WTC11 (cell line): Measurements from ENCODE around the gene ABTB2. TPM values are rescaled to one million over a fixed set of nuclear protein-coding genes. Genes with fewer than 3 reads are reported as not detected.
A peak's percentile ranks its signal among the peaks of the same experiment; 100 is the strongest.

ENCODE experiments used
- ATAC-seq: fragments of 200-7000 bp; cut with Tn5 transposase; 2 replicates; pipeline ENCODE4 v1.10.0; 2021; ENCODE audit warnings: mild to moderate bottlenecking, moderate library complexity
- CTCF ChIA-PET: fragments of 300-600 bp; sonication (Branson Sonifier 250); formaldehyde crosslinking; loops from one replicate; lab custom pipeline; 2021; ENCODE audit warnings: antibody characterized with exemption; lab: Charles Lee
- POLR2A ChIA-PET: fragments of 350-600 bp; sonication (Branson Sonifier 250); formaldehyde crosslinking; loops from one replicate; lab custom pipeline; 2021; ENCODE audit warnings: antibody characterized with exemption; lab: Charles Lee
- DNase-seq: peaks from one replicate; pipeline ENCODE4 v3.0.0; 2021; ENCODE audit warnings: low spot score
- H3K27ac Mint-ChIP-seq: 2 replicates; pipeline ENCODE4 v1.8.0; 2021; ENCODE audit warnings: mixed read lengths
- H3K27me3 Mint-ChIP-seq: 2 replicates; pipeline ENCODE4 v1.8.0; 2021; ENCODE audit warnings: low read depth, mild to moderate bottlenecking, moderate library complexity, mixed read lengths
- H3K36me3 Mint-ChIP-seq: 2 replicates; pipeline ENCODE4 v1.8.0; 2021; ENCODE audit warnings: mixed read lengths
- H3K4me1 Mint-ChIP-seq: 2 replicates; pipeline ENCODE4 v1.8.0; 2022; ENCODE audit warnings: mixed read lengths
- H3K4me3 Mint-ChIP-seq: 2 replicates; pipeline ENCODE4 v1.8.0; 2021; ENCODE audit warnings: mild to moderate bottlenecking, moderate library complexity, mixed read lengths
- H3K9me3 Mint-ChIP-seq: 2 replicates; pipeline ENCODE4 v1.8.0; 2021; ENCODE audit warnings: mixed read lengths
- ESRRA ChIP-seq: sonication (generic); formaldehyde crosslinking; IDR thresholded peaks from 2 replicates; pipeline ENCODE4 v1.8.1; 2022; ENCODE audit warnings: mild to moderate bottlenecking, missing genetic modification reagents, borderline replicate concordance
- GRHL2 ChIP-seq: fragments of 250-450 bp; sonication (Bioruptor Pico); IDR thresholded peaks from 2 replicates; pipeline ENCODE4 v1.8.0; 2022; ENCODE audit warnings: mild to moderate bottlenecking, moderate library complexity; ENCODE audit not compliant: insufficient replicate concordance, severe bottlenecking
- GTF2I ChIP-seq: fragments of 250-450 bp; sonication (Bioruptor Pico); conservative IDR thresholded peaks from 2 replicates; pipeline ENCODE4 v1.4.0; 2021; ENCODE audit warnings: mild to moderate bottlenecking
- JUN ChIP-seq: sonication (generic); formaldehyde crosslinking; IDR thresholded peaks from 2 replicates; pipeline ENCODE4 v1.8.0; 2023; ENCODE audit warnings: mild to moderate bottlenecking, missing genetic modification reagents
- NFATC4 ChIP-seq: fragments of 250-450 bp; sonication (Bioruptor Pico); IDR thresholded peaks from 2 replicates; pipeline ENCODE4 v1.9.0; 2021; ENCODE audit warnings: mild to moderate bottlenecking
- NR2C2 ChIP-seq: sonication (generic); formaldehyde crosslinking; IDR thresholded peaks from 2 replicates; pipeline ENCODE4 v1.8.0; 2022; ENCODE audit warnings: mild to moderate bottlenecking, missing genetic modification reagents
- RORB ChIP-seq: fragments of 250-450 bp; sonication (Bioruptor Pico); IDR thresholded peaks from 2 replicates; pipeline ENCODE4 v1.9.0; 2021; ENCODE audit warnings: mild to moderate bottlenecking
- SP1 ChIP-seq: sonication (generic); formaldehyde crosslinking; conservative IDR thresholded peaks from 2 replicates; pipeline ENCODE4 v1.8.1; 2022; ENCODE audit warnings: missing genetic modification reagents
- TCF7 ChIP-seq: sonication (generic); formaldehyde crosslinking; IDR thresholded peaks from 2 replicates; pipeline ENCODE4 v1.8.0; 2022; ENCODE audit warnings: mild to moderate bottlenecking, low read depth, missing genetic modification reagents, moderate library complexity
- ZBTB21 ChIP-seq: sonication (generic); formaldehyde crosslinking; IDR thresholded peaks from 2 replicates; pipeline ENCODE4 v1.8.1; 2023; ENCODE audit warnings: mild to moderate bottlenecking, missing genetic modification reagents, borderline replicate concordance
- ZNF416 ChIP-seq: fragments of 250-450 bp; sonication (Bioruptor Pico); IDR thresholded peaks from 2 replicates; pipeline ENCODE4 v1.9.0; 2021; ENCODE audit warnings: mild to moderate bottlenecking, inconsistent platforms
- total RNA-seq: library from RNA; stranded (reverse); gene quantifications from 3 replicates; pipeline ENCODE4 v1.2.3, GENCODE V29; 2021
- TF ChIP-seq, protein P1 (sequence below): sonication (generic); formaldehyde crosslinking; IDR thresholded peaks from 2 replicates; pipeline ENCODE4 v1.8.1; 2023; ENCODE audit warnings: mild to moderate bottlenecking, moderate library complexity, missing genetic modification reagents
- TF ChIP-seq, protein P2 (sequence below): sonication (generic); formaldehyde crosslinking; IDR thresholded peaks from 2 replicates; pipeline ENCODE4 v1.8.0; 2022; ENCODE audit warnings: missing genetic modification reagents
- TF ChIP-seq, protein P3 (sequence below): sonication (generic); formaldehyde crosslinking; IDR thresholded peaks from 2 replicates; pipeline ENCODE4 v1.8.0; 2022; ENCODE audit warnings: mild to moderate bottlenecking, missing genetic modification reagents
- TF ChIP-seq, protein P4 (sequence below): sonication (generic); formaldehyde crosslinking; IDR thresholded peaks from 2 replicates; pipeline ENCODE4 v1.8.1; 2022; ENCODE audit warnings: mild to moderate bottlenecking, moderate library complexity, missing genetic modification reagents
- TF ChIP-seq, protein P5 (sequence below): fragments of 250-450 bp; sonication (Bioruptor Pico); IDR thresholded peaks from 2 replicates; pipeline ENCODE4 v1.9.0; 2021; ENCODE audit warnings: moderate library complexity, mild to moderate bottlenecking, inconsistent platforms, borderline replicate concordance
- TF ChIP-seq, protein P6 (sequence below): fragments of 250-450 bp; sonication (Bioruptor Pico); IDR thresholded peaks from 2 replicates; pipeline ENCODE4 v1.9.0; 2021; ENCODE audit warnings: mild to moderate bottlenecking

Gene ABTB2
- total RNA-seq, 1 experiment from 2014 or later: 12.8 TPM

DNA sequence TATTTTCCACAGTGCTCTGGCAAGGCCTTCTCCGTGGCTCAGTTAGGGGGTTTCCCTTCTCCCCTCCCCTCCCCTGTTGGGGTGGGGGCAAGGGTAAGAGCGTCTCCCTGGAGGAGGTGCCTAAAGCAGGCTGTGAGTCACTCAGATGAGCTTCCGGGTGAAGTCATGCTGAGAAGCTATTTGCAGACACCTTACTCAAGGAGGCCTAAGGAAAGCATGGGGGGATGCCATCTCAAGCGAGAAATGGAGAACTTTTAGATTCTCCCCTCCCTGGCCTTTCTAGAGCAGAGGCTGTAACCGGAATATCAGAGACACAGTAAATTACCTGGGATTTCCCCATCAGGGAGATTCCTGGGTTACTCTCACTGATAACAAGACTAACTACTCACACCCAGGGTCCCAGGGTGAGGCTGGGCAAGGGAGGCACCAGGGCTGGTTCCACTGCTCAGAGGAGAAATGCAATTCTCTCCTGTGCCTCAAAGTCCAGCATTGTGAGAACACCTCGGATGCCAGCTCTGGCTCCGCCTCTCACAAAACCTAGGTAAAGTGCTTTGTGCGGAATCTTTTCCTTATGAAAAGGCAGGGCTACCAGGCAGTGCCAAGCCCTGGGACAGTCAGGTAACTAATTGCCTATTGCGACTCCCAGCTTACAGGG, 123.6 kb downstream of the ABTB2 start:
- POLR2A ChIA-PET: interaction anchor here (1.2 to 1.5 kb wide), 2 partner anchors 17 to 123 kb away, joined by 3 to 7 read pairs; partner anchors contain the start of gene ABTB2
- H3K4me3 Mint-ChIP-seq: peak overlapping the region; percentile 20
- H3K36me3 Mint-ChIP-seq: no peaks in the 10 kb centered on the region

More for the DNA sequence above, 123.6 kb downstream of the ABTB2 start:
- DNase-seq (peak; percentile 57), ATAC-seq (peak; percentile 91)
- CTCF ChIA-PET: interaction anchor here (0.6 to 4.0 kb wide), 8 partner anchors 8 to 124 kb away, joined by 3 to 30 read pairs (median 4); partner anchors contain the start of gene ABTB2
- Mint-ChIP-seq H3K9me3 (no peaks in the 10 kb centered on the region), H3K27ac (peak overlapping the region; percentile 68; the same call in 1 of the 2 replicates), H3K4me1 (peaks cover 36% of the 10 kb centered on the region), H3K27me3 (no peaks in the 10 kb centered on the region)
- TF ChIP-seq, protein P1, sequence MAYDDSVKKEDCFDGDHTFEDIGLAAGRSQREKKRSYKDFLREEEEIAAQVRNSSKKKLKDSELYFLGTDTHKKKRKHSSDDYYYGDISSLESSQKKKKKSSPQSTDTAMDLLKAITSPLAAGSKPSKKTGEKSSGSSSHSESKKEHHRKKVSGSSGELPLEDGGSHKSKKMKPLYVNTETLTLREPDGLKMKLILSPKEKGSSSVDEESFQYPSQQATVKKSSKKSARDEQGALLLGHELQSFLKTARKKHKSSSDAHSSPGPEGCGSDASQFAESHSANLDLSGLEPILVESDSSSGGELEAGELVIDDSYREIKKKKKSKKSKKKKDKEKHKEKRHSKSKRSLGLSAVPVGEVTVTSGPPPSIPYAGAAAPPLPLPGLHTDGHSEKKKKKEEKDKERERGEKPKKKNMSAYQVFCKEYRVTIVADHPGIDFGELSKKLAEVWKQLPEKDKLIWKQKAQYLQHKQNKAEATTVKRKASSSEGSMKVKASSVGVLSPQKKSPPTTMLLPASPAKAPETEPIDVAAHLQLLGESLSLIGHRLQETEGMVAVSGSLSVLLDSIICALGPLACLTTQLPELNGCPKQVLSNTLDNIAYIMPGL (CRISPR knock-in tag): no peak
- TF ChIP-seq NFATC4 (CRISPR knock-in tag) (no peak), ZNF416 (CRISPR knock-in tag) (no peak), ZBTB21 (CRISPR knock-in tag) (no peak), GRHL2 (CRISPR knock-in tag) (no peak), TCF7 (CRISPR knock-in tag) (no peak), ESRRA (CRISPR knock-in tag) (no peak), NR2C2 (CRISPR knock-in tag) (no peak), JUN (CRISPR knock-in tag) (no peak), GTF2I (no peak), RORB (CRISPR knock-in tag) (no peak), SP1 (CRISPR knock-in tag) (no peak)
- TF ChIP-seq, protein P2, sequence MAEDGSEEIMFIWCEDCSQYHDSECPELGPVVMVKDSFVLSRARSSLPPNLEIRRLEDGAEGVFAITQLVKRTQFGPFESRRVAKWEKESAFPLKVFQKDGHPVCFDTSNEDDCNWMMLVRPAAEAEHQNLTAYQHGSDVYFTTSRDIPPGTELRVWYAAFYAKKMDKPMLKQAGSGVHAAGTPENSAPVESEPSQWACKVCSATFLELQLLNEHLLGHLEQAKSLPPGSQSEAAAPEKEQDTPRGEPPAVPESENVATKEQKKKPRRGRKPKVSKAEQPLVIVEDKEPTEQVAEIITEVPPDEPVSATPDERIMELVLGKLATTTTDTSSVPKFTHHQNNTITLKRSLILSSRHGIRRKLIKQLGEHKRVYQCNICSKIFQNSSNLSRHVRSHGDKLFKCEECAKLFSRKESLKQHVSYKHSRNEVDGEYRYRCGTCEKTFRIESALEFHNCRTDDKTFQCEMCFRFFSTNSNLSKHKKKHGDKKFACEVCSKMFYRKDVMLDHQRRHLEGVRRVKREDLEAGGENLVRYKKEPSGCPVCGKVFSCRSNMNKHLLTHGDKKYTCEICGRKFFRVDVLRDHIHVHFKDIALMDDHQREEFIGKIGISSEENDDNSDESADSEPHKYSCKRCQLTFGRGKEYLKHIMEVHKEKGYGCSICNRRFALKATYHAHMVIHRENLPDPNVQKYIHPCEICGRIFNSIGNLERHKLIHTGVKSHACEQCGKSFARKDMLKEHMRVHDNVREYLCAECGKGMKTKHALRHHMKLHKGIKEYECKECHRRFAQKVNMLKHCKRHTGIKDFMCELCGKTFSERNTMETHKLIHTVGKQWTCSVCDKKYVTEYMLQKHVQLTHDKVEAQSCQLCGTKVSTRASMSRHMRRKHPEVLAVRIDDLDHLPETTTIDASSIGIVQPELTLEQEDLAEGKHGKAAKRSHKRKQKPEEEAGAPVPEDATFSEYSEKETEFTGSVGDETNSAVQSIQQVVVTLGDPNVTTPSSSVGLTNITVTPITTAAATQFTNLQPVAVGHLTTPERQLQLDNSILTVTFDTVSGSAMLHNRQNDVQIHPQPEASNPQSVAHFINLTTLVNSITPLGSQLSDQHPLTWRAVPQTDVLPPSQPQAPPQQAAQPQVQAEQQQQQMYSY (CRISPR knock-in tag): no peak
- TF ChIP-seq, protein P3, sequence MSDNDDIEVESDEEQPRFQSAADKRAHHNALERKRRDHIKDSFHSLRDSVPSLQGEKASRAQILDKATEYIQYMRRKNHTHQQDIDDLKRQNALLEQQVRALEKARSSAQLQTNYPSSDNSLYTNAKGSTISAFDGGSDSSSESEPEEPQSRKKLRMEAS: no peak
- TF ChIP-seq, protein P4, sequence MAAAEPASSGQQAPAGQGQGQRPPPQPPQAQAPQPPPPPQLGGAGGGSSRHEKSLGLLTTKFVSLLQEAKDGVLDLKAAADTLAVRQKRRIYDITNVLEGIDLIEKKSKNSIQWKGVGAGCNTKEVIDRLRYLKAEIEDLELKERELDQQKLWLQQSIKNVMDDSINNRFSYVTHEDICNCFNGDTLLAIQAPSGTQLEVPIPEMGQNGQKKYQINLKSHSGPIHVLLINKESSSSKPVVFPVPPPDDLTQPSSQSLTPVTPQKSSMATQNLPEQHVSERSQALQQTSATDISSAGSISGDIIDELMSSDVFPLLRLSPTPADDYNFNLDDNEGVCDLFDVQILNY: no peak
- TF ChIP-seq, protein P5, sequence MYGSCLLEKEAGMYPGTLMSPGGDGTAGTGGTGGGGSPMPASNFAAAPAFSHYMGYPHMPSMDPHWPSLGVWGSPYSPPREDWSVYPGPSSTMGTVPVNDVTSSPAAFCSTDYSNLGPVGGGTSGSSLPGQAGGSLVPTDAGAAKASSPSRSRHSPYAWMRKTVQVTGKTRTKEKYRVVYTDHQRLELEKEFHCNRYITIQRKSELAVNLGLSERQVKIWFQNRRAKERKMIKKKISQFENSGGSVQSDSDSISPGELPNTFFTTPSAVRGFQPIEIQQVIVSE (CRISPR knock-in tag): no peak
- TF ChIP-seq, protein P6, sequence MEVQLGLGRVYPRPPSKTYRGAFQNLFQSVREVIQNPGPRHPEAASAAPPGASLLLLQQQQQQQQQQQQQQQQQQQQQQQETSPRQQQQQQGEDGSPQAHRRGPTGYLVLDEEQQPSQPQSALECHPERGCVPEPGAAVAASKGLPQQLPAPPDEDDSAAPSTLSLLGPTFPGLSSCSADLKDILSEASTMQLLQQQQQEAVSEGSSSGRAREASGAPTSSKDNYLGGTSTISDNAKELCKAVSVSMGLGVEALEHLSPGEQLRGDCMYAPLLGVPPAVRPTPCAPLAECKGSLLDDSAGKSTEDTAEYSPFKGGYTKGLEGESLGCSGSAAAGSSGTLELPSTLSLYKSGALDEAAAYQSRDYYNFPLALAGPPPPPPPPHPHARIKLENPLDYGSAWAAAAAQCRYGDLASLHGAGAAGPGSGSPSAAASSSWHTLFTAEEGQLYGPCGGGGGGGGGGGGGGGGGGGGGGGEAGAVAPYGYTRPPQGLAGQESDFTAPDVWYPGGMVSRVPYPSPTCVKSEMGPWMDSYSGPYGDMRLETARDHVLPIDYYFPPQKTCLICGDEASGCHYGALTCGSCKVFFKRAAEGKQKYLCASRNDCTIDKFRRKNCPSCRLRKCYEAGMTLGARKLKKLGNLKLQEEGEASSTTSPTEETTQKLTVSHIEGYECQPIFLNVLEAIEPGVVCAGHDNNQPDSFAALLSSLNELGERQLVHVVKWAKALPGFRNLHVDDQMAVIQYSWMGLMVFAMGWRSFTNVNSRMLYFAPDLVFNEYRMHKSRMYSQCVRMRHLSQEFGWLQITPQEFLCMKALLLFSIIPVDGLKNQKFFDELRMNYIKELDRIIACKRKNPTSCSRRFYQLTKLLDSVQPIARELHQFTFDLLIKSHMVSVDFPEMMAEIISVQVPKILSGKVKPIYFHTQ (CRISPR knock-in tag): no peak
